ENCODE results near the gene CD274. TPM values are rescaled to one million over a fixed set of nuclear protein-coding genes. Genes with fewer than 3 reads are reported as not detected.

The CD274 gene
- total and polyA plus RNA-seq, 2 donors (not counting 1 experiment from before 2014, with no cell fraction given): 3.1 to 3.3 TPM

DNA sequence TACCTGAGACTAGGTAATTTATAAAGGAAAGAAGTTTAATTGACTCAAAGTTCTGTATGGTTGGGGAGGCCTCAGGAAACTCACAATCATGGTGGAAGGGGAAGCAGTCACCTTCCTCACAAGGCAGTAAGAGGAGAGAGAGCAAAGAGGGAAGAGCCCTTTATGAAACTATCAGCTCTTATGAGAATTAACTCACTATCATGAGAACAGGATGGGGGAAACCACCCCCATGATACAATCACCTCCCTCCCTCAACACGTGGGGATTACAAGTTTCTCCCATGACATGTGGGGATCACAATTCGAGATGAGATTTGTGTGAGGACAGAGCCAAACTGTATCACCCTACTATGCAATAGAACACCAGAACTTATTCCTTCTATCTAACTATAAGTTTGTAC lies 27.9 kb downstream of the CD274 start:
- no peaks in the 10 kb centered on the region for H4K20me1 ChIP-seq (ENCODE audit: control insufficient read depth, extremely low read depth, insufficient read depth, low read length)
- no peaks in the 10 kb centered on the region for H3K4me1 ChIP-seq (ENCODE audit: control insufficient read depth, extremely low read depth, insufficient read depth, low read length)
- no peak overlapping the region for H3K4me2 ChIP-seq (ENCODE audit: extremely low read depth, insufficient read depth, low read length)
- H3K4me3 ChIP-seq (replicated peaks in 1 of 4; ENCODE audit: control extremely low read depth in 1 of 4, insufficient read depth in 1 of 4, low read depth in 3 of 4, low read length in 4 of 4): no peak overlapping the region
- H2AFZ ChIP-seq (ENCODE audit: low read length): no peak overlapping the region
- no peak for TF ChIP-seq EZH2 (IDR thresholded peaks at IDR 0.05; ENCODE audit: low read length, missing control alignments)
- TF ChIP-seq CTCF (conservative IDR thresholded peaks at IDR 0.05 in 1 of 2, IDR thresholded peaks at IDR 0.05 in 1 of 2; ENCODE audit: low read depth in 1 of 2, low read length in 2 of 2): no peak
- no peaks in the 10 kb centered on the region for H3K79me2 ChIP-seq (ENCODE audit: control insufficient read depth, insufficient read depth, low read length)
- H3K27me3 ChIP-seq (ENCODE audit: control insufficient read depth, insufficient read depth, low read length): no peaks in the 10 kb centered on the region
- H3K36me3 ChIP-seq (ENCODE audit: control insufficient read depth, insufficient read depth, low read length): no peaks in the 10 kb centered on the region
- no peak for DNase-seq (ENCODE audit: low read depth in 2 of 2)
- no peak overlapping the region for H3K9ac ChIP-seq (ENCODE audit: insufficient read depth, low read length)
- H3K9me3 ChIP-seq (ENCODE audit: control insufficient read depth, insufficient read depth, low read depth, low read length): no peaks in the 10 kb centered on the region
- no peak overlapping the region for H3K27ac ChIP-seq (ENCODE audit: insufficient read depth, low read length)

GRCh38 chr9:5479994-5480694 lies 29.8 kb downstream of the CD274 start:
- no peak overlapping the region for H2AFZ ChIP-seq (ENCODE audit: low read length)
- H3K79me2 ChIP-seq (ENCODE audit: control insufficient read depth, insufficient read depth, low read length): no peaks in the 10 kb centered on the region
- TF ChIP-seq CTCF (conservative IDR thresholded peaks at IDR 0.05 in 1 of 2, IDR thresholded peaks at IDR 0.05 in 1 of 2; ENCODE audit: low read depth in 1 of 2, low read length in 2 of 2): no peak
- no peak for TF ChIP-seq EZH2 (IDR thresholded peaks at IDR 0.05; ENCODE audit: low read length, missing control alignments)
- H4K20me1 ChIP-seq (ENCODE audit: control insufficient read depth, extremely low read depth, insufficient read depth, low read length): no peaks in the 10 kb centered on the region
- no peak overlapping the region for H3K4me3 ChIP-seq (replicated peaks in 1 of 4; ENCODE audit: control extremely low read depth in 1 of 4, insufficient read depth in 1 of 4, low read depth in 3 of 4, low read length in 4 of 4)
- H3K27me3 ChIP-seq (ENCODE audit: control insufficient read depth, insufficient read depth, low read length): no peaks in the 10 kb centered on the region
- no peak overlapping the region for H3K27ac ChIP-seq (ENCODE audit: insufficient read depth, low read length)
- DNase-seq (ENCODE audit: low read depth in 2 of 2): no peak
- H3K4me1 ChIP-seq (ENCODE audit: control insufficient read depth, extremely low read depth, insufficient read depth, low read length): no peaks in the 10 kb centered on the region
- no peaks in the 10 kb centered on the region for H3K36me3 ChIP-seq (ENCODE audit: control insufficient read depth, insufficient read depth, low read length)
- no peaks in the 10 kb centered on the region for H3K9me3 ChIP-seq (ENCODE audit: control insufficient read depth, insufficient read depth, low read depth, low read length)
- H3K9ac ChIP-seq (ENCODE audit: insufficient read depth, low read length): no peak overlapping the region
- H3K4me2 ChIP-seq (ENCODE audit: extremely low read depth, insufficient read depth, low read length): no peak overlapping the region

- no peaks in the 10 kb centered on the region for H4K20me1 ChIP-seq (ENCODE audit: control insufficient read depth, extremely low read depth, insufficient read depth, low read length)
- TF ChIP-seq CTCF (conservative IDR thresholded peaks at IDR 0.05 in 1 of 2, IDR thresholded peaks at IDR 0.05 in 1 of 2; ENCODE audit: low read depth in 1 of 2, low read length in 2 of 2): no peak
- TF ChIP-seq EZH2 (IDR thresholded peaks at IDR 0.05; ENCODE audit: low read length, missing control alignments): no peak
- no peaks in the 10 kb centered on the region for H3K9me3 ChIP-seq (ENCODE audit: control insufficient read depth, insufficient read depth, low read depth, low read length)
Observed at GRCh38 chr9:5480919-5481318, 30.6 kb downstream of the CD274 start.

More at GRCh38 chr9:5480919-5481318, 30.6 kb downstream of the CD274 start:
- Histone ChIP-seq H3K79me2 (ENCODE audit: control insufficient read depth, insufficient read depth, low read length) (no peaks in the 10 kb centered on the region), H3K27ac (ENCODE audit: insufficient read depth, low read length) (no peak overlapping the region), H3K4me2 (ENCODE audit: extremely low read depth, insufficient read depth, low read length) (no peak overlapping the region), H3K4me1 (ENCODE audit: control insufficient read depth, extremely low read depth, insufficient read depth, low read length) (no peaks in the 10 kb centered on the region), H3K4me3 (replicated peaks in 1 of 4; ENCODE audit: control extremely low read depth in 1 of 4, insufficient read depth in 1 of 4, low read depth in 3 of 4, low read length in 4 of 4) (no peak overlapping the region), H2AFZ (ENCODE audit: low read length) (no peak overlapping the region), H3K36me3 (ENCODE audit: control insufficient read depth, insufficient read depth, low read length) (no peaks in the 10 kb centered on the region), H3K27me3 (ENCODE audit: control insufficient read depth, insufficient read depth, low read length) (no peaks in the 10 kb centered on the region), H3K9ac (ENCODE audit: insufficient read depth, low read length) (no peak overlapping the region)
- no peak for DNase-seq (ENCODE audit: low read depth in 2 of 2)

Measured in fibroblast of lung (primary cell).